Smooth muscle cell (in vitro differentiated cells): ENCODE data around the gene PADI1. TPM values are rescaled to one million over a fixed set of nuclear protein-coding genes. Genes with fewer than 3 reads are reported as not detected.

Experiments used
- DNase-seq: peaks from one replicate; lab custom pipeline; 2025; ENCODE audit not compliant: unreplicated experiment; lab: John Stamatoyannopoulos, UW
- H2AFZ ChIP-seq: fragments of 200-600 bp; sonication (generic); 2 replicates; pipeline ENCODE4 v1.6.0; 2016; ENCODE audit warnings: antibody characterized with exemption, low read depth, mild to moderate bottlenecking
- H3F3A ChIP-seq: fragments of 200-600 bp; sonication (generic); 2 replicates; pipeline ENCODE4 v1.6.0; 2017; ENCODE audit warnings: antibody characterized with exemption, low read depth
- H3K27ac ChIP-seq: fragments of 200-600 bp; sonication (generic); 2 replicates; pipeline ENCODE4 v1.5.1; 2016; ENCODE audit warnings: low read depth, mild to moderate bottlenecking
- H3K27me3 ChIP-seq: fragments of 200-600 bp; sonication (generic); 2 replicates; pipeline ENCODE4 v1.6.1; 2016; ENCODE audit warnings: low read depth, mild to moderate bottlenecking
- H3K36me3 ChIP-seq: fragments of 200-600 bp; sonication (generic); 2 replicates; pipeline ENCODE4 v1.5.1; 2016; ENCODE audit warnings: low read depth
- H3K4me1 ChIP-seq: fragments of 200-600 bp; sonication (generic); 2 replicates; pipeline ENCODE4 v1.5.1; 2016; ENCODE audit warnings: low read depth
- H3K4me2 ChIP-seq: fragments of 200-600 bp; sonication (generic); 2 replicates; pipeline ENCODE4 v1.6.0; 2016; ENCODE audit warnings: mild to moderate bottlenecking
- H3K4me3 ChIP-seq: fragments of 200-600 bp; sonication (generic); 2 replicates; pipeline ENCODE4 v1.5.1; 2016; ENCODE audit warnings: mild to moderate bottlenecking
- H3K79me2 ChIP-seq: fragments of 200-600 bp; sonication (generic); 2 replicates; pipeline ENCODE4 v1.6.0; 2016; ENCODE audit warnings: low read depth, mild to moderate bottlenecking
- H3K9ac ChIP-seq: fragments of 200-600 bp; sonication (generic); 2 replicates; pipeline ENCODE4 v1.6.0; 2016; ENCODE audit warnings: low read depth
- H3K9me3 ChIP-seq: fragments of 200-600 bp; sonication (generic); replicated peaks from 2 replicates; pipeline ENCODE4 v1.5.1; 2016; ENCODE audit warnings: low read depth
- H4K20me1 ChIP-seq: fragments of 200-600 bp; sonication (generic); 2 replicates; pipeline ENCODE4 v1.6.0; 2016; ENCODE audit warnings: low read depth
- WGBS: methylation state at CpG from one replicate; pipeline ENCODE4 v1.1.7; 2016; ENCODE audit warnings: low lambda C conversion rate; 5-methylcytosine and 5-hydroxymethylcytosine counted together
- polyA plus RNA-seq: library from polyadenylated mRNA; unstranded; fragments of >200 nt; fragmentation: Nextera tagmentation; extraction: Ambion mirVana; gene quantifications from 2 replicates; pipeline ENCODE4 v1.2.1, GENCODE V29; 2016
- total RNA-seq: library from RNA; depleted of rRNA; stranded (reverse); fragments of >200 nt; gene quantifications from 2 replicates; pipeline ENCODE4 v1.2.3, GENCODE V29; 2014
- TF ChIP-seq, protein P1 (sequence below): fragments of 200-600 bp; sonication (generic); IDR thresholded peaks from 2 replicates; pipeline ENCODE4 v1.5.1; 2017; ENCODE audit warnings: borderline replicate concordance, mild to moderate bottlenecking, antibody characterized with exemption; ENCODE audit not compliant: insufficient read depth, poor library complexity, severe bottlenecking

The PADI1 gene
- total and polyA plus RNA-seq, 2 experiments from 2014 or later, result 1.7 TPM; not detected in 1

- no peaks in the 10 kb centered on the region for H4K20me1 ChIP-seq
- 83% methylated on average over 12 of the region's 15 CpGs for WGBS
- TF ChIP-seq, protein P1, sequence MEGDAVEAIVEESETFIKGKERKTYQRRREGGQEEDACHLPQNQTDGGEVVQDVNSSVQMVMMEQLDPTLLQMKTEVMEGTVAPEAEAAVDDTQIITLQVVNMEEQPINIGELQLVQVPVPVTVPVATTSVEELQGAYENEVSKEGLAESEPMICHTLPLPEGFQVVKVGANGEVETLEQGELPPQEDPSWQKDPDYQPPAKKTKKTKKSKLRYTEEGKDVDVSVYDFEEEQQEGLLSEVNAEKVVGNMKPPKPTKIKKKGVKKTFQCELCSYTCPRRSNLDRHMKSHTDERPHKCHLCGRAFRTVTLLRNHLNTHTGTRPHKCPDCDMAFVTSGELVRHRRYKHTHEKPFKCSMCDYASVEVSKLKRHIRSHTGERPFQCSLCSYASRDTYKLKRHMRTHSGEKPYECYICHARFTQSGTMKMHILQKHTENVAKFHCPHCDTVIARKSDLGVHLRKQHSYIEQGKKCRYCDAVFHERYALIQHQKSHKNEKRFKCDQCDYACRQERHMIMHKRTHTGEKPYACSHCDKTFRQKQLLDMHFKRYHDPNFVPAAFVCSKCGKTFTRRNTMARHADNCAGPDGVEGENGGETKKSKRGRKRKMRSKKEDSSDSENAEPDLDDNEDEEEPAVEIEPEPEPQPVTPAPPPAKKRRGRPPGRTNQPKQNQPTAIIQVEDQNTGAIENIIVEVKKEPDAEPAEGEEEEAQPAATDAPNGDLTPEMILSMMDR, result no peak
- H3K4me2 ChIP-seq, result peak overlapping the region; percentile 40
- H2AFZ ChIP-seq, result no peak overlapping the region
- H3F3A ChIP-seq, result no peaks in the 10 kb centered on the region
- H3K79me2 ChIP-seq, result no peaks in the 10 kb centered on the region
- H3K9ac ChIP-seq, result no peak overlapping the region
- peak overlapping the region; percentile 66 for H3K27ac ChIP-seq
- peaks cover 8% of the 10 kb centered on the region for H3K4me1 ChIP-seq
- no peaks in the 10 kb centered on the region for H3K27me3 ChIP-seq
- no peak for DNase-seq
- no peaks in the 10 kb centered on the region for H3K9me3 ChIP-seq
- no peaks in the 10 kb centered on the region for H3K36me3 ChIP-seq
- H3K4me3 ChIP-seq, result no peak overlapping the region
Measured at GRCh38 chr1:17190010-17190995, 14.6 kb upstream of the PADI1 start.

DNA sequence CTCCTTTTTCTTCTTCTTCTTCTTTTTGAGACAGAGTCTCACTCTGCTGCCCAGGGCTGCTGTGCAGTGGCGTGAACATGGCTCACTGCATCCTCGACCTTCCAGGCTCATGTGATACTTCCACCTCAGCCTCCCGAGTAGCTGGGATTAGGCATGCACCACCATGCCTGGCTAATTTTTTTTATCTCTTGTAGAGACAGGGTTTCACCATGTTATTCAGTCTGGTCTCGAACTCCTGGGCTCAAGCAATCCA is 13.0 kb upstream of the PADI1 start:
- H3K79me2 ChIP-seq, result no peaks in the 10 kb centered on the region
- no peak overlapping the region for H2AFZ ChIP-seq
- H3K4me2 ChIP-seq, result no peak overlapping the region
- H3K9me3 ChIP-seq, result no peaks in the 10 kb centered on the region
- H3K9ac ChIP-seq, result no peak overlapping the region
- H4K20me1 ChIP-seq, result no peaks in the 10 kb centered on the region
- 89% methylated on average over 4 of the region's 4 CpGs for WGBS
- H3K36me3 ChIP-seq, result no peaks in the 10 kb centered on the region
- H3K4me3 ChIP-seq, result no peak overlapping the region
- H3K27me3 ChIP-seq, result no peaks in the 10 kb centered on the region
- H3F3A ChIP-seq, result no peaks in the 10 kb centered on the region
- H3K4me1 ChIP-seq, result peaks cover 8% of the 10 kb centered on the region
- no peak for DNase-seq
- TF ChIP-seq, protein P1, result no peak
- H3K27ac ChIP-seq, result no peak overlapping the region

GRCh38 chr1:17192394-17193221 is 12.3 kb upstream of the PADI1 start:
- Histone ChIP-seq H2AFZ (no peak overlapping the region), H3K79me2 (no peaks in the 10 kb centered on the region), H3K27me3 (no peaks in the 10 kb centered on the region), H3K36me3 (no peaks in the 10 kb centered on the region), H3K9ac (no peak overlapping the region), H3F3A (no peaks in the 10 kb centered on the region), H3K4me2 (no peak overlapping the region), H3K27ac (no peak overlapping the region), H4K20me1 (no peaks in the 10 kb centered on the region), H3K4me1 (peaks cover 8% of the 10 kb centered on the region), H3K4me3 (no peak overlapping the region), H3K9me3 (no peaks in the 10 kb centered on the region)
- no peak for DNase-seq
- 76% methylated on average over 13 of the region's 13 CpGs for WGBS
- TF ChIP-seq, protein P1, result no peak
